ENCODE measurements around the gene MYL12B.

GRCh38 chr18:3225588-3225987 is 36.3 kb upstream of the MYL12B start:
- TF ChIP-seq, protein P1, sequence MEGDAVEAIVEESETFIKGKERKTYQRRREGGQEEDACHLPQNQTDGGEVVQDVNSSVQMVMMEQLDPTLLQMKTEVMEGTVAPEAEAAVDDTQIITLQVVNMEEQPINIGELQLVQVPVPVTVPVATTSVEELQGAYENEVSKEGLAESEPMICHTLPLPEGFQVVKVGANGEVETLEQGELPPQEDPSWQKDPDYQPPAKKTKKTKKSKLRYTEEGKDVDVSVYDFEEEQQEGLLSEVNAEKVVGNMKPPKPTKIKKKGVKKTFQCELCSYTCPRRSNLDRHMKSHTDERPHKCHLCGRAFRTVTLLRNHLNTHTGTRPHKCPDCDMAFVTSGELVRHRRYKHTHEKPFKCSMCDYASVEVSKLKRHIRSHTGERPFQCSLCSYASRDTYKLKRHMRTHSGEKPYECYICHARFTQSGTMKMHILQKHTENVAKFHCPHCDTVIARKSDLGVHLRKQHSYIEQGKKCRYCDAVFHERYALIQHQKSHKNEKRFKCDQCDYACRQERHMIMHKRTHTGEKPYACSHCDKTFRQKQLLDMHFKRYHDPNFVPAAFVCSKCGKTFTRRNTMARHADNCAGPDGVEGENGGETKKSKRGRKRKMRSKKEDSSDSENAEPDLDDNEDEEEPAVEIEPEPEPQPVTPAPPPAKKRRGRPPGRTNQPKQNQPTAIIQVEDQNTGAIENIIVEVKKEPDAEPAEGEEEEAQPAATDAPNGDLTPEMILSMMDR (tag by site-specific recombination; IDR thresholded peaks at IDR 0.05) = no peak
- no peak for TF ChIP-seq ZNF580 (tag by site-specific recombination; IDR thresholded peaks at IDR 0.05)
- TF ChIP-seq ZNF768 (tag by site-specific recombination; IDR thresholded peaks at IDR 0.05) = no peak
- TF ChIP-seq ZNF521 (tag by site-specific recombination; IDR thresholded peaks at IDR 0.05) = no peak
- TF ChIP-seq ZNF274 (IDR thresholded peaks at IDR 0.05; ENCODE audit: low read length) = no peak
- TF ChIP-seq ZNF274 (tag by site-specific recombination; IDR thresholded peaks at IDR 0.05; ENCODE audit: borderline replicate concordance) = no peak
- TF ChIP-seq PATZ1 (tag by site-specific recombination; IDR thresholded peaks at IDR 0.05) = no peak
- no peak for TF ChIP-seq HIC1 (tag by site-specific recombination; IDR thresholded peaks at IDR 0.05)
- TF ChIP-seq ZNF843 (tag by site-specific recombination; IDR thresholded peaks at IDR 0.05) = no peak

Measured in HEK293 (cell line).